ENCODE results near the gene TUBGCP6. TPM values are rescaled to one million over a fixed set of nuclear protein-coding genes. Genes with fewer than 3 reads are reported as not detected.

Gene TUBGCP6
- total and polyA plus RNA-seq, 10 of the 15 experiments (the other 5 are each of a cell fraction or from before 2014, with no cell fraction given): 0.74 to 41.4 (median 19.4) TPM

DNA sequence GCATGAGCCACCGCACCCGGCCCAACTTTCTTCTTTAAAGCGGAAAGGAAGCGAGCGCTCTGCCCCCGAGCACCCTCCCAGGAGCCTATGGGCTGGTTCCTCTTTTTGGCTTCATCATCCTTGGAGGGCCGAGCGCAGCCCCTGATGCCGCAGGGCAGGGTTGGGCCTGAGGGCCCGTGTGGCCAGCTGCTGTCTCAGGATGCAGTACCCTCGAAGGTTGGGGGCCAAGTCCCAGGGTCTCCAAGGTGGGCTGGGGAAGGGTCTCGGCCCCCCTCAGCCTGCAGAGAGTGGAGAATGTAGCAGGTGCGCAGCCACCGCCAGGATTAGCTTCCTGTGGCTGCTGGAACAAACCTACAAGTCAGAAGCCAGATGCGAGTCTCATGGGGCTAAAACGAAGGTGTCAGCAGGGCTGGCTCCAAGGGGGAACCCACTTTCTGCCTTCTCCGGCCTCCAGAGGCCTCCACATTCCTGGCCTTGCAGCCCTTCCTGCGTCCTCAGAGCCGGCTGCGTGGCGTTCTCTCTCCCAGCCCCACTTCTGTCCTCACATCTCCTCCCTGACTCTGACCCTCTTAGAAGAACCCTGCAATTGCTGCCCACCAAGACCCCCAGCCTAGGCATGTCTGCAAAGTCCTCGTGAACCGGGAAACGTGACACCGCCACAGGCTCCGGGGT lies 71.4 kb downstream of the TUBGCP6 start:
- FAIRE-seq: no peak
- Histone ChIP-seq H3K9me3 (replicated peaks; ENCODE audit: control insufficient read depth, insufficient read depth, low read length) (no peaks in the 10 kb centered on the region), H3K27me3 (replicated peaks in 1 of 2; ENCODE audit: control insufficient read depth in 2 of 2, insufficient read depth in 2 of 2, low read length in 1 of 2) (peaks cover 2 to 5% of the 10 kb centered on the region in 2 experiments; a peak in 3 of 4 replicates), H3K4me1 (ENCODE audit: control insufficient read depth, insufficient read depth, low read length) (peaks cover 6% of the 10 kb centered on the region), H2AFZ (ENCODE audit: control insufficient read depth, low read depth, low read length) (no peak overlapping the region; the same call in 1 of the 2 replicates), H3K79me2 (ENCODE audit: control insufficient read depth, insufficient read depth, low read length) (no peaks in the 10 kb centered on the region), H4K20me1 (ENCODE audit: control insufficient read depth, insufficient read depth) (no peaks in the 10 kb centered on the region), H3K36me3 (ENCODE audit: control insufficient read depth in 2 of 2, insufficient read depth in 2 of 2, low read length in 1 of 2) (no peaks in the 10 kb centered on the region), H3K4me2 (ENCODE audit: control insufficient read depth, insufficient read depth) (no peak overlapping the region), H3K9ac (ENCODE audit: control insufficient read depth, insufficient read depth, low read length) (no peak overlapping the region), H3K4me3 (no peak overlapping the region), H3K27ac (ENCODE audit: control insufficient read depth, insufficient read depth) (no peak overlapping the region)
- WGBS (ENCODE audit: insufficient coverage, insufficient replicate concordance, low lambda C conversion rate, missing lambda C conversion rate): 41% methylated on average over 26 of the region's 26 CpGs
- intact Hi-C loops (cut with micrococcal nuclease; ENCODE audit: unreplicated experiment): no loop called here
- in situ Hi-C loops (cut with MboI): no loop called here
- ATAC-seq: peak; percentile 95
- DNase-seq (ENCODE audit: low read depth, low spot score): no peak
- SMC1A ChIA-PET (ENCODE audit: uncharacterized antibody, unreplicated experiment): no interaction called here
- RAD21 ChIA-PET (ENCODE audit: unreplicated experiment): no interaction called here
- BruUV-seq (replicated peaks): no TSS peak
- CTCF ChIA-PET: interaction anchor here (1.0 kb wide), 1 partner anchor 23 kb away, joined by 3 read pairs; no protein-coding TSS in a partner anchor
- POLR2A ChIA-PET: interaction anchor here (0.6 to 1.4 kb wide), 2 partner anchors 15 to 17 kb away, joined by 5 to 6 read pairs; no protein-coding TSS in a partner anchor
- TF ChIP-seq IKZF2 (IDR thresholded peaks at IDR 0.05) (peak; percentile 21 to 44; a peak in 2 of 4 replicates), EZH2 (IDR thresholded peaks at IDR 0.05; ENCODE audit: borderline replicate concordance, control insufficient read depth, low read depth, low read length) (no peak), ESRRA (IDR thresholded peaks at IDR 0.05; ENCODE audit: low read length) (no peak), HCFC1 (IDR thresholded peaks at IDR 0.05; ENCODE audit: low read length) (no peak), EP300 (IDR thresholded peaks at IDR 0.05; ENCODE audit: borderline replicate concordance in 1 of 2, control insufficient read depth in 1 of 2, low read depth in 2 of 2, low read length in 2 of 2) (no peak), NFXL1 (IDR thresholded peaks at IDR 0.05; ENCODE audit: borderline replicate concordance) (no peak), TCF3 (IDR thresholded peaks at IDR 0.05; ENCODE audit: borderline replicate concordance, insufficient read depth, low read depth, low read length) (no peak), SP1 (IDR thresholded peaks at IDR 0.05; ENCODE audit: low read depth, low read length) (no peak), CBFB (IDR thresholded peaks at IDR 0.05; ENCODE audit: low read depth) (no peak), CHD1 (IDR thresholded peaks at IDR 0.05; ENCODE audit: low read depth, low read length) (no peak), NFYB (IDR thresholded peaks at IDR 0.05; ENCODE audit: insufficient read depth, low read depth, low read length) (no peak), PML (IDR thresholded peaks at IDR 0.05; ENCODE audit: low read length) (no peak), MTA3 (IDR thresholded peaks at IDR 0.05; ENCODE audit: borderline replicate concordance, low read length) (no peak)
- TF ChIP-seq, protein P1, sequence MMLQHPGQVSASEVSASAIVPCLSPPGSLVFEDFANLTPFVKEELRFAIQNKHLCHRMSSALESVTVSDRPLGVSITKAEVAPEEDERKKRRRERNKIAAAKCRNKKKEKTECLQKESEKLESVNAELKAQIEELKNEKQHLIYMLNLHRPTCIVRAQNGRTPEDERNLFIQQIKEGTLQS (IDR thresholded peaks at IDR 0.05; ENCODE audit: borderline replicate concordance, extremely low read depth, low read depth, low read length): no peak
- TF ChIP-seq, protein P2, sequence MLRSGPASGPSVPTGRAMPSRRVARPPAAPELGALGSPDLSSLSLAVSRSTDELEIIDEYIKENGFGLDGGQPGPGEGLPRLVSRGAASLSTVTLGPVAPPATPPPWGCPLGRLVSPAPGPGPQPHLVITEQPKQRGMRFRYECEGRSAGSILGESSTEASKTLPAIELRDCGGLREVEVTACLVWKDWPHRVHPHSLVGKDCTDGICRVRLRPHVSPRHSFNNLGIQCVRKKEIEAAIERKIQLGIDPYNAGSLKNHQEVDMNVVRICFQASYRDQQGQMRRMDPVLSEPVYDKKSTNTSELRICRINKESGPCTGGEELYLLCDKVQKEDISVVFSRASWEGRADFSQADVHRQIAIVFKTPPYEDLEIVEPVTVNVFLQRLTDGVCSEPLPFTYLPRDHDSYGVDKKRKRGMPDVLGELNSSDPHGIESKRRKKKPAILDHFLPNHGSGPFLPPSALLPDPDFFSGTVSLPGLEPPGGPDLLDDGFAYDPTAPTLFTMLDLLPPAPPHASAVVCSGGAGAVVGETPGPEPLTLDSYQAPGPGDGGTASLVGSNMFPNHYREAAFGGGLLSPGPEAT (IDR thresholded peaks at IDR 0.05; ENCODE audit: low read depth): no peak
- TF ChIP-seq, protein P3, sequence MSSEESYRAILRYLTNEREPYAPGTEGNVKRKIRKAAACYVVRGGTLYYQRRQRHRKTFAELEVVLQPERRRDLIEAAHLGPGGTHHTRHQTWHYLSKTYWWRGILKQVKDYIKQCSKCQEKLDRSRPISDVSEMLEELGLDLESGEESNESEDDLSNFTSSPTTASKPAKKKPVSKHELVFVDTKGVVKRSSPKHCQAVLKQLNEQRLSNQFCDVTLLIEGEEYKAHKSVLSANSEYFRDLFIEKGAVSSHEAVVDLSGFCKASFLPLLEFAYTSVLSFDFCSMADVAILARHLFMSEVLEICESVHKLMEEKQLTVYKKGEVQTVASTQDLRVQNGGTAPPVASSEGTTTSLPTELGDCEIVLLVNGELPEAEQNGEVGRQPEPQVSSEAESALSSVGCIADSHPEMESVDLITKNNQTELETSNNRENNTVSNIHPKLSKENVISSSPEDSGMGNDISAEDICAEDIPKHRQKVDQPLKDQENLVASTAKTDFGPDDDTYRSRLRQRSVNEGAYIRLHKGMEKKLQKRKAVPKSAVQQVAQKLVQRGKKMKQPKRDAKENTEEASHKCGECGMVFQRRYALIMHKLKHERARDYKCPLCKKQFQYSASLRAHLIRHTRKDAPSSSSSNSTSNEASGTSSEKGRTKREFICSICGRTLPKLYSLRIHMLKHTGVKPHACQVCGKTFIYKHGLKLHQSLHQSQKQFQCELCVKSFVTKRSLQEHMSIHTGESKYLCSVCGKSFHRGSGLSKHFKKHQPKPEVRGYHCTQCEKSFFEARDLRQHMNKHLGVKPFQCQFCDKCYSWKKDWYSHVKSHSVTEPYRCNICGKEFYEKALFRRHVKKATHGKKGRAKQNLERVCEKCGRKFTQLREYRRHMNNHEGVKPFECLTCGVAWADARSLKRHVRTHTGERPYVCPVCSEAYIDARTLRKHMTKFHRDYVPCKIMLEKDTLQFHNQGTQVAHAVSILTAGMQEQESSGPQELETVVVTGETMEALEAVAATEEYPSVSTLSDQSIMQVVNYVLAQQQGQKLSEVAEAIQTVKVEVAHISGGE (CRISPR knock-in tag; IDR thresholded peaks at IDR 0.05): no peak
